Stimulated activated CD8-positive, alpha-beta memory T cell treated with anti-CD3 and anti-CD28 coated beads, Interleukin-2, amount 100 ng/mL, for 1 hour (primary cell): ENCODE results near the gene SYNGR1.

Experiments
- DNase-seq, 2 donors: peaks; one replicate each; pipeline ENCODE4 v3.0.0-alpha.2; 2020; ENCODE audit warnings: low read depth in 2 of 2

The SYNGR1 gene

GRCh38 chr22:39349967-39350726 lies at the start of gene SYNGR1:
TSS of gene SYNGR1 (plus strand) at chr22:39349991. CDS start at chr22:39350011, 20 bp downstream.
- no peak for DNase-seq

- no peak for DNase-seq
Measured at GRCh38 chr22:39300186-39300830, 49.5 kb upstream of the SYNGR1 start.

- DNase-seq = no peak
Measured at GRCh38 chr22:39301108-39301507, 48.7 kb upstream of the SYNGR1 start.

GRCh38 chr22:39301926-39302325 lies 47.9 kb upstream of the SYNGR1 start:
- no peak for DNase-seq

- no peak for DNase-seq
Measured at GRCh38 chr22:39302431-39302960, 47.3 kb upstream of the SYNGR1 start.

GRCh38 chr22:39303358-39303757 lies 46.4 kb upstream of the SYNGR1 start:
- DNase-seq = no peak

- no peak for DNase-seq
Measured at GRCh38 chr22:39303892-39304671, 45.7 kb upstream of the SYNGR1 start.

GRCh38 chr22:39306456-39307361 lies 43.1 kb upstream of the SYNGR1 start:
- peak in 1 of 2 donors; percentile 31 for DNase-seq

GRCh38 chr22:39308614-39309363 lies 41.0 kb upstream of the SYNGR1 start:
- no peak for DNase-seq

- DNase-seq = no peak
Measured at GRCh38 chr22:39309364-39309861, 40.4 kb upstream of the SYNGR1 start.

GRCh38 chr22:39309881-39310714 lies 39.7 kb upstream of the SYNGR1 start:
- DNase-seq = no peak

GRCh38 chr22:39311592-39312400 lies 38.0 kb upstream of the SYNGR1 start:
- DNase-seq = no peak

GRCh38 chr22:39312410-39312809 lies 37.4 kb upstream of the SYNGR1 start:
- DNase-seq = no peak

GRCh38 chr22:39313258-39314001 lies 36.4 kb upstream of the SYNGR1 start:
- DNase-seq = no peak

GRCh38 chr22:39314251-39314971 lies 35.4 kb upstream of the SYNGR1 start:
- DNase-seq = no peak

GRCh38 chr22:39315389-39315788 lies 34.4 kb upstream of the SYNGR1 start:
- no peak for DNase-seq

GRCh38 chr22:39316440-39317083 lies 33.2 kb upstream of the SYNGR1 start:
- peak; percentile 54 for DNase-seq
